Panc1 (cell line): Measurements from ENCODE around the gene ATG4B. TPM values are rescaled to one million over a fixed set of nuclear protein-coding genes. Genes with fewer than 3 reads are reported as not detected.

ENCODE experiments used
- ATAC-seq: fragments of 200-7000 bp; cut with Tn5 transposase; 2 replicates; pipeline ENCODE4 v1.9.1; 2020; ENCODE audit warnings: mild to moderate bottlenecking, moderate library complexity
- BruUV-seq: library from RNA; stranded (reverse); fragments of 400-500 nt; replicated peaks from 2 replicates; lab custom pipeline; 2021; lab: Mats Ljungman, UMichigan
- CTCF ChIA-PET: fragments of 300-600 bp; sonication (Branson Sonifier 250); formaldehyde crosslinking; loops from one replicate; lab custom pipeline; 2022; ENCODE audit warnings: antibody characterized with exemption; lab: Charles Lee
- POLR2A ChIA-PET: fragments of 300-600 bp; sonication (Branson Sonifier 250); formaldehyde crosslinking; loops from one replicate; lab custom pipeline; 2022; ENCODE audit warnings: antibody characterized with exemption; lab: Charles Lee
- DNase-seq: peaks from one replicate; pipeline ENCODE4 v3.0.0-alpha.2; 2010; ENCODE audit warnings: low read depth, low spot score
- H3K27ac ChIP-seq: 2 replicates; pipeline ENCODE4 v1.5.1; 2011; ENCODE audit warnings: mild to moderate bottlenecking, low read length, inconsistent platforms
- H3K27me3 ChIP-seq: fragments of 200-500 bp; sonication (Bioruptor generic); 2 replicates; pipeline ENCODE4 v1.6.0; 2014; ENCODE audit warnings: low read length, inconsistent platforms; ENCODE audit not compliant: control insufficient read depth, insufficient read depth
- H3K36me3 ChIP-seq: fragments of 200-500 bp; sonication (Bioruptor generic); 2 replicates; pipeline ENCODE4 v1.5.1; 2014; ENCODE audit warnings: inconsistent platforms, mild to moderate bottlenecking, low read length, moderate library complexity; ENCODE audit not compliant: control insufficient read depth, insufficient read depth
- H3K4me1 ChIP-seq: 2 replicates; pipeline ENCODE4 v1.5.1; 2011; ENCODE audit warnings: inconsistent platforms, mild to moderate bottlenecking, low read length, moderate library complexity; ENCODE audit not compliant: control insufficient read depth, insufficient read depth
- H3K4me3 ChIP-seq, 2 experiments: 2 replicates each; pipeline ENCODE4 v1.5.1; 2011 to 2012; ENCODE audit warnings: low read depth in 2 of 2, low read length in 2 of 2, mild to moderate bottlenecking in 2 of 2, inconsistent platforms in 1 of 2, moderate library complexity in 1 of 2
- H3K9me3 ChIP-seq: fragments of 200-500 bp; sonication (Bioruptor generic); 2 replicates; pipeline ENCODE4 v1.5.1; 2014; ENCODE audit warnings: low read depth, mild to moderate bottlenecking, inconsistent platforms, low read length, moderate library complexity; ENCODE audit not compliant: control insufficient read depth, insufficient read depth
- CTCF ChIP-seq: fragments of 450-650 bp; IDR thresholded peaks from 2 replicates; pipeline ENCODE4 v1.5.1; 2017; ENCODE audit warnings: mild to moderate bottlenecking
- POLR2AphosphoS5 ChIP-seq: IDR thresholded peaks from 2 replicates; pipeline ENCODE4 v1.6.1; 2012; ENCODE audit warnings: mild to moderate bottlenecking, low read depth, low read length, moderate library complexity
- REST ChIP-seq, 2 experiments: IDR thresholded peaks; 2 replicates each; pipeline ENCODE4 v1.6.1; 2011 to 2012; ENCODE audit warnings: low read depth in 2 of 2, control low read depth in 1 of 2, low read length in 1 of 2, mild to moderate bottlenecking in 1 of 2, moderate library complexity in 1 of 2; ENCODE audit not compliant: insufficient read depth in 1 of 2
- SIN3A ChIP-seq: IDR thresholded peaks from 2 replicates; pipeline ENCODE4 v1.6.1; 2012; ENCODE audit warnings: low read depth, mild to moderate bottlenecking, low read length, moderate library complexity, borderline replicate concordance; ENCODE audit not compliant: insufficient read depth
- TCF7L2 ChIP-seq: IDR thresholded peaks from 2 replicates; pipeline ENCODE4 v1.6.1; 2011; ENCODE audit warnings: mild to moderate bottlenecking, low read depth, low read length, inconsistent platforms
- in situ Hi-C: cut with HindIII; loops from 2 replicates; pipeline ENCODE4 v1.10.0; 2016; ENCODE audit warnings: low sequenced_read_pairs, low pct_unique_long_range_greater_than_20kb
- intact Hi-C: fragments of 100-400 bp; cut with micrococcal nuclease; formaldehyde crosslinking; loops from one replicate; pipeline ENCODE4 v1.10.0; 2022; ENCODE audit not compliant: unreplicated experiment
- total RNA-seq: library from RNA; stranded (reverse); gene quantifications from one replicate; pipeline ENCODE4 v1.2.1, GENCODE V29; 2021; ENCODE audit not compliant: unreplicated experiment

The ATG4B gene
- total RNA-seq, 1 experiment from 2014 or later, result 84.2 TPM

- Histone ChIP-seq H3K27ac (no peak overlapping the region), H3K4me3 (no peak overlapping the region), H3K4me1 (no peaks in the 10 kb centered on the region; the same call in 1 of the 2 replicates), H3K9me3 (no peaks in the 10 kb centered on the region), H3K36me3 (no peaks in the 10 kb centered on the region), H3K27me3 (no peaks in the 10 kb centered on the region)
- intact Hi-C loops (no loop called here), in situ Hi-C loops (no loop called here)
- ATAC-seq (no peak), DNase-seq (no peak)
- POLR2A ChIA-PET, result no interaction called here
- BruUV-seq, result no TSS peak
- CTCF ChIA-PET, result no interaction called here
- TF ChIP-seq TCF7L2, result no peak
- TF ChIP-seq SIN3A, result no peak
- TF ChIP-seq POLR2AphosphoS5, result no peak
- no peak for TF ChIP-seq CTCF
- TF ChIP-seq REST (IDR thresholded peaks at IDR 0.05; ENCODE audit: insufficient read depth in 1 of 2, low read depth in 2 of 2, low read length in 1 of 2), result no peak
Measured at GRCh38 chr2:241648453-241648852, 11.0 kb downstream of the ATG4B start.

- Histone ChIP-seq H3K27ac (no peak overlapping the region), H3K9me3 (no peaks in the 10 kb centered on the region), H3K4me1 (no peaks in the 10 kb centered on the region; the same call in 1 of the 2 replicates), H3K4me3 (no peak overlapping the region), H3K27me3 (no peaks in the 10 kb centered on the region), H3K36me3 (no peaks in the 10 kb centered on the region)
- ChIA-PET CTCF (no interaction called here), POLR2A (no interaction called here)
- in situ Hi-C loops, result no loop called here
- DNase-seq (no peak), ATAC-seq (no peak)
- intact Hi-C loops, result no loop called here
- TF ChIP-seq SIN3A, result no peak
- TF ChIP-seq TCF7L2, result no peak
- no peak for TF ChIP-seq POLR2AphosphoS5
- no TSS peak for BruUV-seq
Measured at GRCh38 chr2:241649404-241649803, 11.9 kb downstream of the ATG4B start.

GRCh38 chr2:241649927-241650326 lies 12.4 kb downstream of the ATG4B start:
- POLR2A ChIA-PET, result interaction anchor here (0.6 kb wide), 1 partner anchor 40 kb away, joined by 5 read pairs; no protein-coding TSS in a partner anchor
- ATAC-seq (no peak), DNase-seq (no peak)
- Histone ChIP-seq H3K27ac (no peak overlapping the region), H3K36me3 (no peaks in the 10 kb centered on the region), H3K4me3 (no peak overlapping the region), H3K27me3 (no peaks in the 10 kb centered on the region), H3K4me1 (no peaks in the 10 kb centered on the region; the same call in 1 of the 2 replicates), H3K9me3 (no peaks in the 10 kb centered on the region)
- in situ Hi-C loops, result no loop called here
- no peak for TF ChIP-seq POLR2AphosphoS5
- no peak for TF ChIP-seq TCF7L2
- TF ChIP-seq REST (IDR thresholded peaks at IDR 0.05; ENCODE audit: insufficient read depth in 1 of 2, low read depth in 2 of 2, low read length in 1 of 2), result no peak
- TF ChIP-seq SIN3A, result no peak
- no peak for TF ChIP-seq CTCF
- intact Hi-C loops, result no loop called here
- BruUV-seq, result no TSS peak
- CTCF ChIA-PET, result no interaction called here
